ENCODE results near the gene TEKT4.
"Not testable (repeated sequence)": the region's sequence is repeated elsewhere in the genome, so short reads cannot be mapped to it uniquely, and the experiment has no call there.

TEKT4 gene, protein sequence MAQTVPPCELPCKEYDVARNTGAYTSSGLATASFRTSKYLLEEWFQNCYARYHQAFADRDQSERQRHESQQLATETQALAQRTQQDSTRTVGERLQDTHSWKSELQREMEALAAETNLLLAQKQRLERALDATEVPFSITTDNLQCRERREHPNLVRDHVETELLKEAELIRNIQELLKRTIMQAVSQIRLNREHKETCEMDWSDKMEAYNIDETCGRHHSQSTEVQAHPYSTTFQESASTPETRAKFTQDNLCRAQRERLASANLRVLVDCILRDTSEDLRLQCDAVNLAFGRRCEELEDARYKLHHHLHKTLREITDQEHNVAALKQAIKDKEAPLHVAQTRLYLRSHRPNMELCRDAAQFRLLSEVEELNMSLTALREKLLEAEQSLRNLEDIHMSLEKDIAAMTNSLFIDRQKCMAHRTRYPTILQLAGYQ

DNA sequence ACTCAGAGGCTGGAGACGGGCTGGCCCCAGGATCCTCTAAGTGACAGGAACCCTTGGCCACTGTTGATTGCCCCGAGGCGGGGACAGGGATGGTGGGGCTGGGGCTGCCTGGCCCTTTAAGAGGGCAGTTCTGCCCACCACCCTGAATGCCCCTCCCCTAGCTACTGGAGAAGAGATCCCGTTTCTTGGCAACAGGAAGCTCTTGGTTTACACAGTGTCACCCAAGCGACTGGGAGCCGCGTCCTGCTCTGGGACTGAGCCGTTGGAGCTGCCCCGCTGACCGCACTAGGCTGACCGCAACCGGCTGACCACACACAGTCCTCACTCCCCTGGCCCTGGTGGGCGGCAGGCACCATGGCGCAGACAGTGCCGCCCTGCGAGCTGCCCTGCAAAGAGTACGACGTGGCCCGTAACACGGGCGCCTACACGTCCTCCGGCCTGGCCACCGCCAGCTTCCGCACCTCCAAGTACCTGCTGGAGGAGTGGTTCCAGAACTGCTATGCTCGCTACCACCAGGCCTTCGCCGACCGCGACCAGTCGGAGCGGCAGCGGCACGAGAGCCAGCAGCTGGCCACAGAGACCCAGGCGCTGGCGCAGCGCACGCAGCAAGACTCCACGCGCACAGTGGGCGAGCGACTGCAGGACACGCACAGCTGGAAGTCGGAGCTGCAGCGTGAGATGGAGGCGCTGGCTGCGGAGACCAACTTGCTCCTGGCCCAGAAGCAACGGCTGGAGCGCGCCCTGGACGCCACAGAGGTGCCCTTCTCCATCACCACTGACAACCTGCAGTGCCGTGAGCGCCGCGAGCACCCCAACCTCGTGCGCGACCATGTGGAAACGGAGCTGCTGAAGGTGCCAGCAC lies at the start of gene TEKT4:
TSS of gene TEKT4 (plus strand) at position 205 of the 862 bp plus-strand sequence. CDS start at position 355, 150 bp downstream.
- no peak for TF ChIP-seq ZFX (IDR thresholded peaks at IDR 0.05)
- TF ChIP-seq, protein P1, sequence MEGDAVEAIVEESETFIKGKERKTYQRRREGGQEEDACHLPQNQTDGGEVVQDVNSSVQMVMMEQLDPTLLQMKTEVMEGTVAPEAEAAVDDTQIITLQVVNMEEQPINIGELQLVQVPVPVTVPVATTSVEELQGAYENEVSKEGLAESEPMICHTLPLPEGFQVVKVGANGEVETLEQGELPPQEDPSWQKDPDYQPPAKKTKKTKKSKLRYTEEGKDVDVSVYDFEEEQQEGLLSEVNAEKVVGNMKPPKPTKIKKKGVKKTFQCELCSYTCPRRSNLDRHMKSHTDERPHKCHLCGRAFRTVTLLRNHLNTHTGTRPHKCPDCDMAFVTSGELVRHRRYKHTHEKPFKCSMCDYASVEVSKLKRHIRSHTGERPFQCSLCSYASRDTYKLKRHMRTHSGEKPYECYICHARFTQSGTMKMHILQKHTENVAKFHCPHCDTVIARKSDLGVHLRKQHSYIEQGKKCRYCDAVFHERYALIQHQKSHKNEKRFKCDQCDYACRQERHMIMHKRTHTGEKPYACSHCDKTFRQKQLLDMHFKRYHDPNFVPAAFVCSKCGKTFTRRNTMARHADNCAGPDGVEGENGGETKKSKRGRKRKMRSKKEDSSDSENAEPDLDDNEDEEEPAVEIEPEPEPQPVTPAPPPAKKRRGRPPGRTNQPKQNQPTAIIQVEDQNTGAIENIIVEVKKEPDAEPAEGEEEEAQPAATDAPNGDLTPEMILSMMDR (conservative IDR thresholded peaks at IDR 0.05), result no peak
- H3K27ac ChIP-seq, result no peak within 1 kb of the TSS

DNA sequence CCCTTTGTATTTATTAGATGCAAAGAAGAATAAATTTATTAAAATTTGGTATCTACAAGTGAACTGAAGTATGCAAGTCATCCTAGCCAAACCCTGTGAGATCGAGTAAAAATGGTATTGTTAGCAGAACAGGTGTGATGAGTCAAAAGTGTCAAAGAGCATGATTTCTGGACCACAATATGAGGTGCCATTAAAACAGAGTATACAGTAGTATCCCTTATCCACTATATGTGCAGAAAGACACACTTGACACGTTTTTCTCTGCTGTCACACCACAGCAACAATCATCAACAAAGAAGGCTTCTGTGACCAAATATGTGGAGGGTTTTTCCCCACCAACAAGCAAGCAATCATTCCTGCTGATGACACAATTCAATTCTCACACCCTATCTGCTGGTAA lies 32.0 kb upstream of the TEKT4 start:
- H3K27ac ChIP-seq, result not testable (repeated sequence)

DNA sequence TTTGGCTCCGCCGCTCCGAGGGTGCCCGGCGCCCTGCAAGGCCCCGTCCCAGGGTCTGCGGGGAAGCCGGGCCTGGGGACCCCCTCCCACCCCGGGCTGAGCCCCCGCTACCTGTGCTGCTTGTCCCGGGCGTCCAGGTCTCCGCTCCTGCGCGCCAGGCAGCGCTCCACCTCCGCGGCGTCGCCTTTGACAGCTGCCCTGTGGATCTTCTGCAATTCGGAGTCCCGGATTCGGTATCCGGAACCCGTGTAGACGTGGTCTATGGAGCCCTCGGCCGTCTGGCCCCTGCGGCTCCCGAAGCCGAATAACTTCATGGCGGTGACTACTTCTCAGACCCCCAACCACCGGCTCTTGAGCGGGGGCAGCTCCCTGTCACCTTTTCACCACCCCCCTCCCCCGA lies 14.4 kb upstream of the TEKT4 start:
- H3K27ac ChIP-seq, result not testable (repeated sequence)

DNA sequence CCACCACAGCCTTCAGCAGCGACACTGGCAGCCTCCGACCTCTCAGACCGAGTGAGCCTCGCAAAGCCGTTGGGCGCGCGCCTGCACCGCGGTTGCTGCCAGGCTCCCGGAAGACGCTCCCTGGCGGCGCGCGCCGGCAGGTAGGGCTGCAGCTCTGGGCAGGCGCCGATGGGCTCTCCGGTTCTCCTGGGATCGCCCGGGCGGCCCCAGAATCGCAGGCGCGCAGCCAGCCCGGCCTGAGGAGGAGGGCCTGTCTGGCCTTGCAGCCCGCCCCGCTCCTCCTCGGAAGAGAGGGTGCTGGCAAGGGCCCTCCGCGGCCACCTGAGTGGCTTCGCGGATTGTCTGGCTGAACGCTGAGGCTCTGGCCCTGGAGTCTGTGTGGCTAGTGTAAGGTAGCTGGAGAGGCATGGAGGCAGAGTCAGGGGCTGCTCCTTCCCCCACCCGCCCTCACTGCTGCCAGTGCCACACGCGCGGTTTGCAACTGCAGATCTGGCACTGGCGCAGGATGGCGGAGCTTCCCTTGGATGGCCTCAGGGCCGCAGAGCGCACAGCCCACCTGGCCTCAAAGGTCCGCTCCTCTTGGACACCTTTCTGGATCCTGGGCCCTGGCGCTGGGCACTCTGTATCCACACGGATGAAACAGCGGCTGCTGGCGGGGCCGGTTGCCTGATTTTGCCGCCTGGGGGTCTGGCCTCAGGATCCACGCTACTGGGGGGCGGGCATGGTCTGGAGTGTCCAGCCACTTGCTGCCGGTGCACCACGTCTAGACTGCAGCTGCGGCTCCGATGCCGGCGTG lies 13.7 kb upstream of the TEKT4 start:
- TF ChIP-seq, protein P1 (conservative IDR thresholded peaks at IDR 0.05), result peak; percentile 39
- not testable (repeated sequence) for H3K27ac ChIP-seq

DNA sequence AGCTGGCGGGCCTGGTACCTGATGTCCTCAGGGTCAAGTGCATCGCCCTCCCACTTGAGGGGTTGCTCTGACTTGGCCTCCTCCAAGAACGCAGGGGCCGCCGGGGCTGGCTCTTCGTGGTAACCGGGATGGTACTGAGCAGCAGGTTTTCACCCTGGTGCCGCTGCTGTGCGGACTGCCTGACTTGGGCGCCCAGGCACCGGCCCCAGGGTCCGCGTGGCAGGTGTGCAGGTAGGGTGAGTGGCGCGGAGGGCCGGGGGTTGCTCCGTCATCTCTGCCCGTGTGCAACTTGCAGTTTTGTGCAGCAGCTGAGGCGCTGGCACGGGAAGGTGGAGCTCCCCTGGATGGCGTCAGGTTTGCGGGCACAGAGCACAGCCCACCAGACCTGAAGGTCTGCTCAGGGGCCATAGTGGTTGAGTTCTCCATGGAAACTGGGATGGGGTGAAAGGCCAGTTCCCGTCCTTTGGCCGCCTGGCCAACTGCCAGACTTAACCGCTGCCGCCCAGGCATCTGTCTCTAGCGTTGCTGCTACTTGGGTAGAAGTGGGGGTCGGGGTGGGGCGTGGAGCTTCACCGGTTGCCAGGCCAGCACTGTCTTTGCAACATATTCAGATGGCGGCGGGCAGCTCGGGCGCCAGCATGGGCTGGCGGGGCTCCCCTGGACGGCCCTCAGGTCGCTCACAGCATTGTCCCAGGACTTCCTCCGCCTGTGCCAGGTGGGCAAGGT lies 12.9 kb upstream of the TEKT4 start:
- not testable (repeated sequence) for H3K27ac ChIP-seq

DNA sequence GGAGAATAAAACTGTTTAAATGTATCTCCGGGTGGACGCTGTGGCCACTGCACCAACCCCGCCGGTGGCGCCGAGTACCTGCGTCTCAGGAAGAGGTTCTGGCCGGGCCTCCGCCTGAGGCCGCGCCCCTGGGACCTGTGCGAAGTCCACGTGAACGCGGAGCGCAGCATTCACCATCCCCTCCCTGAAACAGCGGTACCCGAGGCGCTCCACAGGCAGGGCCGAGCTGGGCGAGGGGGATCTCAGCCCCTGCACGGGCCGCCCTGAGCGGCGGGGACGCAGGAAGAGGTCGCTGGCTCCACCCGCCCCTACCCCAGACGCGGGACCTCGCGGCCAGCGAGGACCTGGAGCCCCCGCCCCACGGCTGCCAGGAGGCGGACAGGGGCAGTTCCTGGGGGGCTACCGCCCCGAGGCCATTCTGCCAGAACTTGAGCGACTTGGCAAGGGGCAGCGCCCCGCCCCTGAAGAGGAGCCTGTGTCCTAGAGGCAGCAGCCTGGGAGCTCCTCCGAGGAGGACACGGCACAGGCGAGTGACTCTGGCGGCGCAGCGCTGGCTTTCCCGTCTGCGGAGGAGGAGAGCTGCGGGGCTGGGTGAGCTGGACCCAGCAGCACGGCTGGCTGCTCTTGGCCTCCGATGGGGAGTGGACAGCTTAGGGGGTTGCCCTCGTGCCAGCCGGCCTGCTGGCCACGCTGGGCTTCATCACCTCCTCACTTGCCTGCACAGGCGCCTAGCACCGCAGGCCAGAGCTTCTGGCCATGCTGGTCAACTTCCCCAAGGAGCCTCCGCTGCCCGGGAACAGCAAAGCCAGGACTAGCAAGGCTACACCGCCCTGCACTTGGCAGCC lies 9.7 kb upstream of the TEKT4 start:
- H3K27ac ChIP-seq, result no peak overlapping the region
- no peak for TF ChIP-seq ZFX (IDR thresholded peaks at IDR 0.05)
- TF ChIP-seq, protein P1 (conservative IDR thresholded peaks at IDR 0.05), result no peak

DNA sequence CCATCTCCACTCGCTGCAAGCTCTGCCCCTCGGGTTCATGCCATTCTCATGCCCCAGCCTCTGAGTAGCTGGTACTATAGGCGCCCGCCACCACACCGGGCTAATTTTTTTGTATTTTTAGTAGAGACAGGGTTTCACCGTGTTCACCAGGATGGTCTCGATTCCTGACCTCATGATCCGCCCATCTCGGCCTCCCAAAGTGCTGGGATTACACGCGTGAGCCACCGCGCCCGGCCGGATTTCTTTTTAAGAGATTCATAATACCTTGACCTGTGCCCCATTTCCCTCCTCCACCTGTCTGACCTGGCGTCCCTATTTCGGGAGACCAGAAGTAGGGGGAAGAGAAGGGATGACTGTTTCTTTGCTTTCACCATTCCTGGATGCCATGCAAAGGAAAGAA lies 8.3 kb upstream of the TEKT4 start:
- not testable (repeated sequence) for H3K27ac ChIP-seq

DNA sequence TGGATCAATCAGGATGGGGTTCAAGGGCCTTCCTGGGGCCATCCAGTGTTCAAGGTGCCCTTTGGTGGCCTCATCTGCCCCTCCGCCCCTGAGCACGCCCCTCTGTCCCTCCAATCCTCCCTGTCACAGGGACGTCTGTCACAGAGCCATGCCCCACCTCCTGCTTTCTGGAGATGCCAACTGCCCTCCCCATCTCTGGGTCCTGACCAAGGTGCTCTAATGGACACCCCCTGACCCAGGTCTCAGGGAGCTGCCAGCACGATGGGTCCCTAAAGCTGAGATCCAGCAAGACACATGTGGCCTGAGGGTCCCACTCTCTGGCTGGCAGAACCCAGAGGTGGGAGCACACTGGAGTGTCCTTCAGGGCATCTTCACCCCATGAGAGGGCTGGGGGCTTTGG lies 2.1 kb upstream of the TEKT4 start:
- H3K27ac ChIP-seq, result peak overlapping the region; percentile 15; the same call in 1 of the 2 replicates
- TF ChIP-seq, protein P1 (conservative IDR thresholded peaks at IDR 0.05), result no peak

Measured in C4-2B (cell line).